Panc1 (cell line): ENCODE data around the gene ADAMTSL3.

ENCODE experiments used
- CTCF ChIP-seq: fragments of 450-650 bp; IDR thresholded peaks from 2 replicates; pipeline ENCODE4 v1.5.1; 2017; ENCODE audit warnings: mild to moderate bottlenecking
- SIN3A ChIP-seq: IDR thresholded peaks from 2 replicates; pipeline ENCODE4 v1.6.1; 2012; ENCODE audit warnings: low read depth, mild to moderate bottlenecking, low read length, moderate library complexity, borderline replicate concordance; ENCODE audit not compliant: insufficient read depth

- no peak for TF ChIP-seq CTCF
- no peak for TF ChIP-seq SIN3A
These were observed 139.1 kb downstream of the ADAMTSL3 start for GRCh38 chr15:83793069-83793468.
